Astrocyte of the spinal cord (primary cell): Measurements from ENCODE around the gene LONP1.

Experiments used
- DNase-seq: peaks from one replicate; pipeline ENCODE4 v3.0.0; 2011; ENCODE audit warnings: low read depth, low spot score
- H3K4me3 ChIP-seq: 2 replicates; pipeline ENCODE4 v1.5.1; 2011; ENCODE audit warnings: low read depth, mild to moderate bottlenecking, low read length, moderate library complexity
- in situ Hi-C: cut with HindIII; loops from 2 replicates; pipeline ENCODE4 v1.10.0; 2017; ENCODE audit warnings: low sequenced_read_pairs
- TF ChIP-seq, protein P1 (sequence below): IDR thresholded peaks from 2 replicates; pipeline ENCODE4 v1.5.1; 2012; ENCODE audit warnings: low read depth, mild to moderate bottlenecking, low read length, inconsistent platforms

Gene LONP1

DNA sequence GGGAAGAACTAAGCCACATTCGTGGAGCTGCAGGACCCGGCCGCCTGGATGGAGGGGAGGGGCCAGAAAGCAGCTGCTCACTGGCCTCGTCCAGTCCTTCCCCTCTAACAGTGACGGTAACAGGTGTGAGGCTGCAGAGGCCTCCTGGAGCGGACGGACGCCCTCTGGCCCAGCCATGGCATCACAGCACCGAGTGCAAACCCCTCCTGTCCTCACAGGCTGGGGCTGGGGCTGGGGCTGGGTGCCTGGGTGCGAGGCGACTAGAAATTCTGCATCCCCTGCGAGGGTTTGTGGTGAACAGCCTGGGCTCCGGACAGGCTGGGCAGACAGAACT lies 43.2 kb downstream of the LONP1 start:
- DNase-seq: no peak
- TF ChIP-seq, protein P1, sequence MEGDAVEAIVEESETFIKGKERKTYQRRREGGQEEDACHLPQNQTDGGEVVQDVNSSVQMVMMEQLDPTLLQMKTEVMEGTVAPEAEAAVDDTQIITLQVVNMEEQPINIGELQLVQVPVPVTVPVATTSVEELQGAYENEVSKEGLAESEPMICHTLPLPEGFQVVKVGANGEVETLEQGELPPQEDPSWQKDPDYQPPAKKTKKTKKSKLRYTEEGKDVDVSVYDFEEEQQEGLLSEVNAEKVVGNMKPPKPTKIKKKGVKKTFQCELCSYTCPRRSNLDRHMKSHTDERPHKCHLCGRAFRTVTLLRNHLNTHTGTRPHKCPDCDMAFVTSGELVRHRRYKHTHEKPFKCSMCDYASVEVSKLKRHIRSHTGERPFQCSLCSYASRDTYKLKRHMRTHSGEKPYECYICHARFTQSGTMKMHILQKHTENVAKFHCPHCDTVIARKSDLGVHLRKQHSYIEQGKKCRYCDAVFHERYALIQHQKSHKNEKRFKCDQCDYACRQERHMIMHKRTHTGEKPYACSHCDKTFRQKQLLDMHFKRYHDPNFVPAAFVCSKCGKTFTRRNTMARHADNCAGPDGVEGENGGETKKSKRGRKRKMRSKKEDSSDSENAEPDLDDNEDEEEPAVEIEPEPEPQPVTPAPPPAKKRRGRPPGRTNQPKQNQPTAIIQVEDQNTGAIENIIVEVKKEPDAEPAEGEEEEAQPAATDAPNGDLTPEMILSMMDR: no peak
- no peak overlapping the region for H3K4me3 ChIP-seq
- in situ Hi-C loops: no loop called here

DNA sequence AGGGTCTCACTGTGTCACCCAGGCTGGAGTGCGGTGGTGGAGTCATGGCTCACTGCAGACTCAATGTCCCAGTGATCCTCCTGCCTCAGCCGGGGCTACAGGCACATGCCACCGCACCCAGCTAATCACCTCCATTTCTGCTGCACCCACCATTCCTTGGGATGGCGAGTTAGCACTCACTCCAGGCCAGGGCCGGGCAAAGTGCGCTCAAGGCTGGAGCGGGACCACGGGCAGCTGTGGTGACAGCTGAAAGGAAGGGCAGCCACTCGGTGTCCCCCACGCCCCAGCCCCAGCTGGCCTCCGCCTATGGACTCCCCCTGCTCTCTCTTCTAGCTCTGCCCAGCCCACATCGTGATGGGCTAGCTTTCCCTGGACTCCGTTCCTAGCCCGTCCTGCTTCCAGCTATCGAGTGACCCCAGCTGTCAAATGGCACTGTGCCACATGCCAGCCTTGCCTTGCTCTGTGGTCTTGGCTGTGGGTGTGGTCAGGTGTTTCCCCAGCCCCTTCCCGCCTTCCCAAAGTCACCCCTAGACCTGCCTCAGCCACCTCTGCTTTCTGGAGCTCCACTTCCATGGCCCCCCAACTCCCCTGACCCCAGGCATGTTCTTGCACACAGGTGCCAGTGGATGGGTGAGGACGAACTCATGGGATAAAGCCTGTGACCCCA lies 43.7 kb downstream of the LONP1 start:
- in situ Hi-C loops: no loop called here
- H3K4me3 ChIP-seq: no peak overlapping the region
- DNase-seq: no peak
- TF ChIP-seq, protein P1: no peak

DNA sequence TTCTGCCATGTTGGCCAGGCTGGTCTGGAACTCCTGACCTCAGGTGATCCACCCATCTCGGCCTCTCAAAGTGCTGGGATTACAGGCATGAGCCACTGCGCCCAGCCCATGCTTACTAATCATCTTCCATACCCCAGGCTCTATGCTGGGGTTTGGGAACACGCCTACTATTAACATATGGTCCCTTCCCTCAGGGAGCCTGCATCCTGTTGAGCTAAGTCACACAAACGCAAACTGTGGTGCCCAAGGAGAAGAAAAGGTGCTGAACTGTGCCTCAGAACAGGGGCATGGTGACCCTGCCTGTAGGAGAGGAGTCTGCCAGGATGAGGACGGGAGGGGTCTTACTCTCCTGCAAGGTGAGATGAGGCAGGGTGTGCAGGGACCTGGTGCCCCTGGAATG lies 45.2 kb downstream of the LONP1 start:
- in situ Hi-C loops: no loop called here
- no peak overlapping the region for H3K4me3 ChIP-seq
- TF ChIP-seq, protein P1: no peak
- no peak for DNase-seq

DNA sequence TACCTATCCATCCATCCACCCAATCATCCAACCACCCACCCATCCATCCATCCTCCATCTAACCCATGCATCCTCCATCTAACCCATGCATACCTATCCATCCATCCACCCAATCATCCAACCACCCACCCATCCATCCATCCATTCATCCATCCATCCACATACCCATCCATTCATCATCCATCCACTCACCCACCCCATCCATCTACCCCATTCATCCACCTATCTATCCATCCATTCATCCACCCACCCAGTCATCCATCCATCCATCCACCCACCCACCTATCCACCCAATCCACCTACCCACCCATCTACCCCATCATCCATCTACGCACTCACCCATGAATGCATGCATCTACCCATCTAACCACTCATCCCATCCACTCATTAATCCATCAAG lies 46.2 kb downstream of the LONP1 start:
- DNase-seq: no peak
- TF ChIP-seq, protein P1: no peak
- in situ Hi-C loops: no loop called here
- no peak overlapping the region for H3K4me3 ChIP-seq

DNA sequence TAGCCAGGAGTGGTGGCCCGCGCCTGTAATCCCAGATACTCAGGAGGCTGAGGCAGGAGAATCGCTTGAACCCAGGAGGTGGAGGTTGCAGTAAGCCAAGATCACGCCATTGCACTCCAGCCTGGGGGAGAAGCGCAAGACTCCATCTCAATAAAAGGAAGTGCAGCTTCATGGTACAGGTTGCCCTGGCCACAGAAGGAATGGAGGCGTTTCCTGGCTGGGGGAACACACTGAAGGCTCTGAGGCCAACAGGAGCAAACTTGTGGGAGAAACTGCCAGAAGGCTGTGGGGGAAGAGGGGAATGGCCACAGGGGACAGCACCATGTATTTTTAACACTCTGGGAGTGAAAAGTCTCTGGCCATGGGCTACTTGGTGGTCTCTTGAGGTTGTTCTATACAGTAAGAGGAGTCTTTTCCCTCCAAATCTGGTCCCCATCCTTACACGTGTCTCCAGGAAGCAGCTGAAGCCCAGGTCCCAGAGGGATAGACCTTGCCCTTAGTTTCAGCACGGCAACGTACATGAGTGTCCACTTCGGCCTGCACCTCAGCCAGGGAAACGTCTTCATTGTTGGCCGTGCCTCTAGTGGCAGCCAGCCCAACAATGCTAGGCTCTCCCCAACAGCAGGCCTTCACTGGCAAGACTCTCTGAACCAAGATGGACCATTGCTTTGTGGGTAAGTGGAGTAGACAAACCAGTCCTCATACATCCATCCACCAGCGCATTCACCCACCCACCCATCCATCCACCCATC lies 47.1 kb downstream of the LONP1 start:
- DNase-seq: no peak
- H3K4me3 ChIP-seq: no peak overlapping the region
- TF ChIP-seq, protein P1: no peak
- in situ Hi-C loops: no loop called here

DNA sequence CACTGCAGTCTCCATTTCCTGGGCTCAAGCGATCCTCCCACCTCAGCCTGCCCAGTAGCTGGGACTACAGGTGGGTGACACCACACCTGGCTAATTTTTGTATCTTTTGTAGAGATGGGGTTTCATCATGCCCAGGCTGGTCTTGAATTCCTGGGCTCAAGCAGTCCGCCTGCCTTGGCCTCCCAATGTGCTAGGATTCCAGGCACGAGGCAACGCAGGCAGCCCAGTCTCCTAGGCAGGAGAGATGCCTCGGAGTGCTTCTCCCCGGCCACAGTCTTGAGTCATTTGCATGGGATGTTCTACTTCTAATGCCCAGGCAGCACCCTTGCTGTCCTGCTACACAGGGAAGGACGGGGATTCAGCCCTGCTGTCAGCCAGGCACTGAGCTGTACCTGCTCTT lies 48.3 kb downstream of the LONP1 start:
- no peak for DNase-seq
- in situ Hi-C loops: no loop called here

More for the DNA sequence above, 48.3 kb downstream of the LONP1 start:
- H3K4me3 ChIP-seq: no peak overlapping the region
- TF ChIP-seq, protein P1: no peak
